H9 (cell line): ENCODE data around the gene MMEL1. TPM values are rescaled to one million over a fixed set of nuclear protein-coding genes. Genes with fewer than 3 reads are reported as not detected.

Experiments used
- DNase-seq: peaks from one replicate; pipeline ENCODE4 v3.0.0-alpha.2; 2017
- H2AFZ ChIP-seq: one replicate; pipeline ENCODE4 v1.6.1; 2013; ENCODE audit warnings: mild to moderate bottlenecking, low read length, control low read depth, moderate library complexity
- H2AK5ac ChIP-seq: 2 replicates; pipeline ENCODE4 v1.6.1; 2013; ENCODE audit warnings: low read length, control low read depth, mixed read lengths; ENCODE audit not compliant: insufficient read length
- H2BK120ac ChIP-seq: one replicate; pipeline ENCODE4 v1.6.1; 2013; ENCODE audit warnings: low read depth, mild to moderate bottlenecking, low read length, control low read depth, inconsistent platforms; ENCODE audit not compliant: poor library complexity, severe bottlenecking
- H2BK12ac ChIP-seq: 2 replicates; pipeline ENCODE4 v1.6.1; 2013; ENCODE audit warnings: low read length, control low read depth, mixed read lengths, low read depth; ENCODE audit not compliant: insufficient read length
- H2BK15ac ChIP-seq: 2 replicates; pipeline ENCODE4 v1.6.1; 2013; ENCODE audit warnings: low read depth, low read length, control low read depth
- H2BK20ac ChIP-seq: one replicate; pipeline ENCODE4 v1.6.1; 2013; ENCODE audit warnings: low read depth, mild to moderate bottlenecking, low read length, control low read depth, inconsistent platforms; ENCODE audit not compliant: poor library complexity, severe bottlenecking
- H2BK5ac ChIP-seq: 2 replicates; pipeline ENCODE4 v1.6.1; 2013; ENCODE audit warnings: low read length, control low read depth, mixed read lengths; ENCODE audit not compliant: insufficient read length
- H3K14ac ChIP-seq: 2 replicates; pipeline ENCODE4 v1.6.1; 2013; ENCODE audit warnings: low read length, control low read depth; ENCODE audit not compliant: insufficient read depth
- H3K18ac ChIP-seq: 2 replicates; pipeline ENCODE4 v1.6.1; 2013; ENCODE audit warnings: low read depth, mild to moderate bottlenecking, mixed read lengths, low read length, control low read depth; ENCODE audit not compliant: insufficient read length
- H3K23ac ChIP-seq: 2 replicates; pipeline ENCODE4 v1.6.1; 2013; ENCODE audit warnings: low read length, control low read depth, mixed read lengths, low read depth; ENCODE audit not compliant: insufficient read length
- H3K23me2 ChIP-seq: 2 replicates; pipeline ENCODE4 v1.6.1; 2013; ENCODE audit warnings: low read depth, mild to moderate bottlenecking, mixed read lengths, low read length, control low read depth; ENCODE audit not compliant: insufficient read length, poor library complexity, severe bottlenecking
- H3K27ac ChIP-seq: 2 replicates; pipeline ENCODE4 v1.5.1; 2013; ENCODE audit warnings: low read length, control low read depth, mixed read lengths, low read depth; ENCODE audit not compliant: insufficient read length
- H3K27me3 ChIP-seq: 2 replicates; pipeline ENCODE4 v1.6.1; 2013; ENCODE audit warnings: low read length, control low read depth, inconsistent platforms; ENCODE audit not compliant: insufficient read depth
- H3K4ac ChIP-seq: 2 replicates; pipeline ENCODE4 v1.6.1; 2013; ENCODE audit warnings: low read depth, mild to moderate bottlenecking, control low read depth, inconsistent platforms, low read length, moderate library complexity
- H3K4me1 ChIP-seq: 2 replicates; pipeline ENCODE4 v1.6.1; 2013; ENCODE audit warnings: low read length, control low read depth, inconsistent platforms; ENCODE audit not compliant: insufficient read depth
- H3K4me2 ChIP-seq: 2 replicates; pipeline ENCODE4 v1.6.1; 2013; ENCODE audit warnings: low read length, control low read depth, mixed read lengths; ENCODE audit not compliant: insufficient read length, insufficient read depth
- H3K56ac ChIP-seq: 2 replicates; pipeline ENCODE4 v1.6.1; 2013; ENCODE audit warnings: low read depth, mild to moderate bottlenecking, mixed read lengths, low read length, control low read depth; ENCODE audit not compliant: insufficient read length
- H3K79me1 ChIP-seq: 2 replicates; pipeline ENCODE4 v1.6.1; 2013; ENCODE audit warnings: low read depth, mild to moderate bottlenecking, moderate library complexity, low read length, control low read depth, inconsistent platforms; ENCODE audit not compliant: insufficient read depth, poor library complexity, severe bottlenecking
- H3K79me2 ChIP-seq: 2 replicates; pipeline ENCODE4 v1.6.1; 2013; ENCODE audit warnings: low read length, control low read depth, inconsistent platforms; ENCODE audit not compliant: insufficient read depth
- H3K9ac ChIP-seq: 2 replicates; pipeline ENCODE4 v1.6.1; 2013; ENCODE audit warnings: low read length, control low read depth, mixed read lengths; ENCODE audit not compliant: insufficient read length; ENCODE audit errors: extremely low read depth
- H3K9me3 ChIP-seq: one replicate; pipeline ENCODE4 v1.6.1; 2013; ENCODE audit warnings: low read depth, low read length, inconsistent platforms; ENCODE audit not compliant: control insufficient read depth
- H3T11ph ChIP-seq: one replicate; pipeline ENCODE4 v1.6.1; 2013; ENCODE audit warnings: mild to moderate bottlenecking, low read length, control low read depth, inconsistent platforms
- H4K20me1 ChIP-seq: one replicate; pipeline ENCODE4 v1.6.1; 2013; ENCODE audit not compliant: control insufficient read depth, insufficient read length, insufficient read depth
- H4K5ac ChIP-seq: 2 replicates; pipeline ENCODE4 v1.6.1; 2013; ENCODE audit warnings: low read depth, mild to moderate bottlenecking, mixed read lengths, low read length, control low read depth; ENCODE audit not compliant: insufficient read length
- H4K8ac ChIP-seq: replicated peaks from 2 replicates; pipeline ENCODE4 v1.6.1; 2013; ENCODE audit warnings: low read length, control low read depth, mixed read lengths, low read depth; ENCODE audit not compliant: insufficient read length
- H4K91ac ChIP-seq: 2 replicates; pipeline ENCODE4 v1.6.1; 2013; ENCODE audit warnings: low read depth, mild to moderate bottlenecking, moderate library complexity, mixed read lengths, low read length, control low read depth; ENCODE audit not compliant: insufficient read length
- H3K27ac Mint-ChIP-seq, 3 experiments: 2 replicates in 2 of 3; 3 replicates in 1 of 3; pipeline ENCODE4 v1.8.0; 2020 to 2021; ENCODE audit warnings: mixed read lengths in 3 of 3, mild to moderate bottlenecking in 1 of 3, moderate library complexity in 1 of 3
- H3K27me3 Mint-ChIP-seq: 2 replicates; pipeline ENCODE4 v1.8.0; 2021; ENCODE audit warnings: low read depth, mild to moderate bottlenecking, moderate library complexity, mixed read lengths
- H3K36me3 Mint-ChIP-seq, 3 experiments: 2 replicates in 2 of 3; 3 replicates in 1 of 3; pipeline ENCODE4 v1.8.0; 2020 to 2021; ENCODE audit warnings: low read depth in 3 of 3, mixed read lengths in 3 of 3; ENCODE audit not compliant: insufficient read depth in 1 of 3
- H3K4me1 Mint-ChIP-seq, 2 experiments: 2 replicates each; pipeline ENCODE4 v1.8.0; 2020; ENCODE audit warnings: mixed read lengths in 2 of 2
- H3K4me3 Mint-ChIP-seq, 2 experiments: 2 replicates in 1 of 2; 3 replicates in 1 of 2; pipeline ENCODE4 v1.8.0; 2020 to 2021; ENCODE audit warnings: mild to moderate bottlenecking in 2 of 2, mixed read lengths in 2 of 2, moderate library complexity in 1 of 2
- H3K9me3 Mint-ChIP-seq, 2 experiments: 2 replicates in 1 of 2; 3 replicates in 1 of 2; pipeline ENCODE4 v1.8.0; 2020; ENCODE audit warnings: mild to moderate bottlenecking in 2 of 2, mixed read lengths in 2 of 2, moderate library complexity in 1 of 2
- WGBS: extraction: QIAGEN DNeasy Blood & Tissue Kit; methylation state at CpG from one replicate; pipeline ENCODE4 v1.1.7; 2013; ENCODE audit warnings: missing lambda C conversion rate, low lambda C conversion rate, mixed read lengths; ENCODE audit not compliant: insufficient read length; ENCODE audit errors: extremely low coverage; 5-methylcytosine and 5-hydroxymethylcytosine counted together
- total RNA-seq: library from RNA; stranded (reverse); gene quantifications from 2 replicates; pipeline ENCODE4 v1.2.1, GENCODE V29; 2021
- TF ChIP-seq, protein P1 (sequence below): fragments of 200-600 bp; sonication (generic); conservative IDR thresholded peaks from 3 replicates; pipeline ENCODE4 v1.8.0; 2021; ENCODE audit warnings: antibody characterized with exemption, mild to moderate bottlenecking

The MMEL1 gene
- total RNA-seq, 1 experiment from 2014 or later: 0.42 TPM

DNA sequence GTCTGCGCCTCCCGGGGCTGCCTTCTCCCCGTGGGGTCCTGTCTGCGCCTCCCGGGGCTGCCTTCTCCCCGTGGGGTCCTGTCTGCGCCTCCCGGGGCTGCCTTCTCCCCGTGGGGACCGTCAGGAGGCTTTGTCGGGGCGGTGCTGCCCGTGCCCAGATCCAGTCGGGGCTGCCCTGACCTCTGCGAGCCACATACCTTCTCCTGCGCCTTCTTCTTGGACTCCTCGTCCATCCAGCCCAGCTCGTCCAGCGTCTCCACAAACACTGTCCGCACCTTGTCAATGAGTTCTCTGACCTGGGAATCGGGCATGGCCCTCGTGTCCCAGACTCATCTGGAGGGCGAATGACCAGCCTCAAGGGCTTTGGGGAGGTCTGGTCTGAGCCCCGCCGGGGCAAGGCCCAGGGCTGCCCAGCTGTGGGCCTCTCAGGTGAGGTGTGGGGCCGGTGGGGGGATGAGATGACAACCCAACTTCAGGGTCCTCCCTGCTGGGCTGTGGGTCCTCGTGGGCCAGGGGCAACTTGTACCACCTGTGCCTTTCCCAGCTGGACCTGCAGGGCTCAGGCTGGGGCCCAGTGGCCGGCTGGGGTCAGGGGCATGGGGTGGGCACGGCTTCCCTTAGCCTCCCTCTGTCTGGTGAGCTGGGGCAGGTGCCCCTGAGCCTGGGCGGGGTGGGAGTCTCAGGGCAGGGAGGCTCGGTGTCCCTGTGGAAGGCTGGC, 36.8 kb downstream of the MMEL1 start:
- H3K18ac ChIP-seq: no peak overlapping the region
- no peak overlapping the region for H3K9ac ChIP-seq
- no peak overlapping the region for H2BK15ac ChIP-seq
- WGBS: no CpG with 5 or more reads among the region's 31 CpGs
- no peaks in the 10 kb centered on the region for H4K20me1 ChIP-seq
- no peak overlapping the region for H3K27ac ChIP-seq
- no peak overlapping the region for H2AK5ac ChIP-seq
- H3K56ac ChIP-seq: no peak overlapping the region
- H3K4ac ChIP-seq: no peak overlapping the region
- Mint-ChIP-seq H3K27me3 (peaks cover 9% of the 10 kb centered on the region), H3K4me1 (no peaks in the 10 kb centered on the region), H3K27ac (no peak overlapping the region; a peak in 1 of 7 replicates), H3K9me3 (peaks cover 6 to 19% of the 10 kb centered on the region in 2 experiments; a peak in 4 of 5 replicates), H3K4me3 (no peak overlapping the region), H3K36me3 (peaks cover 2 to 8% (median 3%) of the 10 kb centered on the region in 3 experiments; a peak in 6 of 7 replicates)
- H3K79me2 ChIP-seq: no peaks in the 10 kb centered on the region
- no peak overlapping the region for H2BK20ac ChIP-seq
- no peaks in the 10 kb centered on the region for H3K4me1 ChIP-seq
- no peak overlapping the region for H4K8ac ChIP-seq
- no peak overlapping the region for H3T11ph ChIP-seq
- no peak overlapping the region for H3K4me2 ChIP-seq
- H3K14ac ChIP-seq: no peak overlapping the region
- TF ChIP-seq, protein P1, sequence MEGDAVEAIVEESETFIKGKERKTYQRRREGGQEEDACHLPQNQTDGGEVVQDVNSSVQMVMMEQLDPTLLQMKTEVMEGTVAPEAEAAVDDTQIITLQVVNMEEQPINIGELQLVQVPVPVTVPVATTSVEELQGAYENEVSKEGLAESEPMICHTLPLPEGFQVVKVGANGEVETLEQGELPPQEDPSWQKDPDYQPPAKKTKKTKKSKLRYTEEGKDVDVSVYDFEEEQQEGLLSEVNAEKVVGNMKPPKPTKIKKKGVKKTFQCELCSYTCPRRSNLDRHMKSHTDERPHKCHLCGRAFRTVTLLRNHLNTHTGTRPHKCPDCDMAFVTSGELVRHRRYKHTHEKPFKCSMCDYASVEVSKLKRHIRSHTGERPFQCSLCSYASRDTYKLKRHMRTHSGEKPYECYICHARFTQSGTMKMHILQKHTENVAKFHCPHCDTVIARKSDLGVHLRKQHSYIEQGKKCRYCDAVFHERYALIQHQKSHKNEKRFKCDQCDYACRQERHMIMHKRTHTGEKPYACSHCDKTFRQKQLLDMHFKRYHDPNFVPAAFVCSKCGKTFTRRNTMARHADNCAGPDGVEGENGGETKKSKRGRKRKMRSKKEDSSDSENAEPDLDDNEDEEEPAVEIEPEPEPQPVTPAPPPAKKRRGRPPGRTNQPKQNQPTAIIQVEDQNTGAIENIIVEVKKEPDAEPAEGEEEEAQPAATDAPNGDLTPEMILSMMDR: no peak
- no peak overlapping the region for H2AFZ ChIP-seq
- H4K91ac ChIP-seq: no peak overlapping the region
- H3K23ac ChIP-seq: no peak overlapping the region
- H3K23me2 ChIP-seq: no peaks in the 10 kb centered on the region
- no peaks in the 10 kb centered on the region for H3K27me3 ChIP-seq
- H2BK120ac ChIP-seq: no peak overlapping the region
- H4K5ac ChIP-seq: no peak overlapping the region
- H2BK5ac ChIP-seq: no peak overlapping the region
- H3K9me3 ChIP-seq: no peaks in the 10 kb centered on the region
- DNase-seq: peak; percentile 25
- H2BK12ac ChIP-seq: no peak overlapping the region
- no peaks in the 10 kb centered on the region for H3K79me1 ChIP-seq
